Peyer's patch (tissue), 4 donors: ENCODE results near the gene MEGF10.

Experiments used
- POLR2A ChIP-seq, 2 donors: fragments of 450-650 bp; IDR thresholded peaks; one replicate each; pipeline ENCODE4 v1.5.1; 2017; ENCODE audit warnings: antibody characterized with exemption in 2 of 2, mild to moderate bottlenecking in 2 of 2, moderate library complexity in 2 of 2
- TF ChIP-seq, protein P1 (sequence below), 6 experiments: fragments of 450-650 bp in 4 of 6; fragments of 200-600 bp in 2 of 6; sonication (generic) in 1 of 6; IDR thresholded peaks; one replicate each; pipeline ENCODE4 v1.5.1; 2017 to 2019; ENCODE audit warnings: antibody characterized with exemption in 6 of 6, mild to moderate bottlenecking in 3 of 6, moderate library complexity in 1 of 6

DNA sequence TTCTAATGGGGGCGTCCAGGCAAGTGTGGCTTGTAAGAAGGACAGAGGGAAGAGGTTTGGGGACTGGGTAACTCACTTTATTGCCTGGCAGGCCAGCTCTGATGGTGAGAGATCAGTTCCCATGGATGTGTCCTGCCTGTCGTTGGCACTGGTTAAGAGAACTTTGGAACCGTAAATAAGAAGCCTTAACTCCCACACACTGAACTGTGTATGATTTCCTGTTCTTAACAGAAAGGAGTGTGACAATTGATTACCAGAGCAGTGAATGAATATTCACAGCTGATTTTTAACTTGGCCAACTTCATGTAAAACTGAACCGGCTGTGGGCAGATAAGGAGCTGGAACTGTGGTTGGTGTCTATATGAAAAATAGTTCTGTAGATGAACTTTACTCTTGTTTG is 63.2 kb downstream of the MEGF10 start:
- TF ChIP-seq, protein P1, sequence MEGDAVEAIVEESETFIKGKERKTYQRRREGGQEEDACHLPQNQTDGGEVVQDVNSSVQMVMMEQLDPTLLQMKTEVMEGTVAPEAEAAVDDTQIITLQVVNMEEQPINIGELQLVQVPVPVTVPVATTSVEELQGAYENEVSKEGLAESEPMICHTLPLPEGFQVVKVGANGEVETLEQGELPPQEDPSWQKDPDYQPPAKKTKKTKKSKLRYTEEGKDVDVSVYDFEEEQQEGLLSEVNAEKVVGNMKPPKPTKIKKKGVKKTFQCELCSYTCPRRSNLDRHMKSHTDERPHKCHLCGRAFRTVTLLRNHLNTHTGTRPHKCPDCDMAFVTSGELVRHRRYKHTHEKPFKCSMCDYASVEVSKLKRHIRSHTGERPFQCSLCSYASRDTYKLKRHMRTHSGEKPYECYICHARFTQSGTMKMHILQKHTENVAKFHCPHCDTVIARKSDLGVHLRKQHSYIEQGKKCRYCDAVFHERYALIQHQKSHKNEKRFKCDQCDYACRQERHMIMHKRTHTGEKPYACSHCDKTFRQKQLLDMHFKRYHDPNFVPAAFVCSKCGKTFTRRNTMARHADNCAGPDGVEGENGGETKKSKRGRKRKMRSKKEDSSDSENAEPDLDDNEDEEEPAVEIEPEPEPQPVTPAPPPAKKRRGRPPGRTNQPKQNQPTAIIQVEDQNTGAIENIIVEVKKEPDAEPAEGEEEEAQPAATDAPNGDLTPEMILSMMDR (IDR thresholded peaks at IDR 0.05): no peak
- TF ChIP-seq POLR2A (IDR thresholded peaks at IDR 0.05): no peak
